Mesenchymal stem cell (in vitro differentiated cells and primary cell): ENCODE measurements around the gene CCDC85C.

Experiments
- DNase-seq: peaks from one replicate; pipeline ENCODE4 v3.0.0-alpha.2; 2013
- H2AFZ ChIP-seq: one replicate; pipeline ENCODE4 v1.6.1; 2013; ENCODE audit warnings: low read depth, mild to moderate bottlenecking, control low read depth, inconsistent platforms, low read length, moderate library complexity
- H2AK5ac ChIP-seq: 2 replicates; pipeline ENCODE4 v1.6.1; 2013; ENCODE audit warnings: low read length, moderate library complexity, mild to moderate bottlenecking, inconsistent platforms; ENCODE audit not compliant: severe bottlenecking
- H2BK120ac ChIP-seq: one replicate; pipeline ENCODE4 v1.6.1; 2013; ENCODE audit warnings: low read depth, mild to moderate bottlenecking, inconsistent platforms, low read length, moderate library complexity
- H2BK12ac ChIP-seq, 2 experiments: one replicate each; pipeline ENCODE4 v1.6.1; 2013; ENCODE audit warnings: inconsistent platforms in 2 of 2, low read length in 2 of 2, mild to moderate bottlenecking in 2 of 2, moderate library complexity in 2 of 2, control low read depth in 1 of 2
- H2BK15ac ChIP-seq: one replicate; pipeline ENCODE4 v1.6.1; 2013; ENCODE audit warnings: mild to moderate bottlenecking, low read depth, inconsistent platforms; ENCODE audit not compliant: poor library complexity, severe bottlenecking
- H2BK5ac ChIP-seq: 2 replicates; pipeline ENCODE4 v1.6.1; 2013; ENCODE audit warnings: low read depth, mild to moderate bottlenecking, low read length, control low read depth, inconsistent platforms; ENCODE audit not compliant: poor library complexity, severe bottlenecking
- H3K14ac ChIP-seq, 2 experiments: one replicate each; pipeline ENCODE4 v1.6.1; 2013; ENCODE audit warnings: inconsistent platforms in 2 of 2, low read length in 2 of 2, control low read depth in 1 of 2, mild to moderate bottlenecking in 1 of 2, moderate library complexity in 1 of 2
- H3K18ac ChIP-seq, 2 experiments: one replicate each; pipeline ENCODE4 v1.6.1; 2013; ENCODE audit warnings: inconsistent platforms in 2 of 2, low read length in 2 of 2, control low read depth in 1 of 2, low read depth in 1 of 2, mild to moderate bottlenecking in 1 of 2
- H3K23ac ChIP-seq, 2 experiments: one replicate each; pipeline ENCODE4 v1.6.1; 2013; ENCODE audit warnings: inconsistent platforms in 2 of 2, low read length in 2 of 2, mild to moderate bottlenecking in 2 of 2, moderate library complexity in 2 of 2, control low read depth in 1 of 2
- H3K27ac ChIP-seq: 2 replicates; pipeline ENCODE4 v1.5.1; 2013; ENCODE audit warnings: mild to moderate bottlenecking, moderate library complexity, low read length, control low read depth, inconsistent platforms; ENCODE audit not compliant: poor library complexity, severe bottlenecking
- H3K27me3 ChIP-seq, 2 experiments: 2 replicates each; pipeline versions ENCODE4 v1.6.1 to v1.7.0; 2013; ENCODE audit warnings: low read length in 2 of 2, mild to moderate bottlenecking in 2 of 2, moderate library complexity in 2 of 2, control low read depth in 1 of 2, inconsistent platforms in 1 of 2; ENCODE audit not compliant: control insufficient read depth in 1 of 2, insufficient read depth in 1 of 2
- H3K36me3 ChIP-seq, 2 experiments: 2 replicates each; pipeline versions ENCODE4 v1.6.1 to v1.7.0; 2013; ENCODE audit warnings: low read length in 2 of 2, control low read depth in 1 of 2, inconsistent platforms in 1 of 2, low read depth in 1 of 2, mild to moderate bottlenecking in 1 of 2; ENCODE audit not compliant: insufficient read depth in 2 of 2, control insufficient read depth in 1 of 2
- H3K4ac ChIP-seq, 2 experiments: one replicate each; pipeline ENCODE4 v1.6.1; 2013; ENCODE audit warnings: inconsistent platforms in 2 of 2, low read length in 2 of 2, mild to moderate bottlenecking in 2 of 2, moderate library complexity in 2 of 2, control low read depth in 1 of 2, low read depth in 1 of 2
- H3K4me1 ChIP-seq: 2 replicates; pipeline ENCODE4 v1.6.1; 2013; ENCODE audit warnings: low read depth, low read length, control low read depth; ENCODE audit not compliant: control insufficient read depth, insufficient read depth
- H3K4me2 ChIP-seq: 2 replicates; pipeline ENCODE4 v1.6.1; 2013; ENCODE audit warnings: low read length, mild to moderate bottlenecking, inconsistent platforms; ENCODE audit not compliant: poor library complexity, severe bottlenecking
- H3K4me3 ChIP-seq, 2 experiments: 2 replicates each; pipeline versions ENCODE4 v1.5.1 to v1.7.0; 2013; ENCODE audit warnings: low read length in 2 of 2, mild to moderate bottlenecking in 2 of 2, control low read depth in 1 of 2, low read depth in 1 of 2; ENCODE audit not compliant: insufficient read depth in 1 of 2
- H3K79me1 ChIP-seq: replicated peaks from 2 replicates; pipeline ENCODE4 v1.6.1; 2013; ENCODE audit warnings: mild to moderate bottlenecking, control low read depth, low read length, inconsistent platforms; ENCODE audit not compliant: poor library complexity, severe bottlenecking
- H3K9ac ChIP-seq: 2 replicates; pipeline ENCODE4 v1.7.0; 2013; ENCODE audit warnings: mild to moderate bottlenecking, low read length, moderate library complexity
- H3K9me3 ChIP-seq: 2 replicates; pipeline ENCODE4 v1.7.0; 2013; ENCODE audit warnings: mild to moderate bottlenecking, low read length; ENCODE audit not compliant: control insufficient read depth
- H4K8ac ChIP-seq: one replicate; pipeline ENCODE4 v1.6.1; 2013; ENCODE audit warnings: inconsistent platforms, mild to moderate bottlenecking, low read length, moderate library complexity
- H4K91ac ChIP-seq: one replicate; pipeline ENCODE4 v1.6.1; 2013; ENCODE audit warnings: mild to moderate bottlenecking, low read length, inconsistent platforms
- WGBS: methylation state at CpG from one replicate; pipeline ENCODE4 v1.1.7; 2013; ENCODE audit warnings: mixed read lengths; 5-methylcytosine and 5-hydroxymethylcytosine counted together

CCDC85C gene

GRCh38 chr14:99608591-99608990 is 4.6 kb upstream of the CCDC85C start:
- no peak overlapping the region for H2AFZ ChIP-seq
- no peak overlapping the region for H2BK5ac ChIP-seq
- H3K27ac ChIP-seq, result no peak overlapping the region
- no peak overlapping the region for H3K9ac ChIP-seq
- no peak overlapping the region for H2BK12ac ChIP-seq
- no peak for DNase-seq
- no peak overlapping the region for H2AK5ac ChIP-seq
- H3K9me3 ChIP-seq, result no peaks in the 10 kb centered on the region
- no peak overlapping the region for H3K4ac ChIP-seq
- H2BK120ac ChIP-seq, result no peak overlapping the region
- peak overlapping the region in 1 of 2 experiments; percentile 35 for H3K18ac ChIP-seq
- 100% methylated on average over 2 of the region's 2 CpGs for WGBS
- H3K36me3 ChIP-seq, result no peaks in the 10 kb centered on the region
- no peak overlapping the region for H4K8ac ChIP-seq
- H3K4me2 ChIP-seq, result no peak overlapping the region
- H3K4me1 ChIP-seq, result peaks cover 19% of the 10 kb centered on the region
- no peak overlapping the region for H2BK15ac ChIP-seq
- H3K14ac ChIP-seq, result no peak overlapping the region
- H3K4me3 ChIP-seq, result no peak overlapping the region
- no peak overlapping the region for H3K23ac ChIP-seq
- H4K91ac ChIP-seq, result no peak overlapping the region
- no peaks in the 10 kb centered on the region for H3K79me1 ChIP-seq
- peaks cover 11 to 40% of the 10 kb centered on the region in 2 experiments for H3K27me3 ChIP-seq

- H4K8ac ChIP-seq, result no peak overlapping the region
- 63% methylated on average over 6 of the region's 7 CpGs for WGBS
- peaks cover 22 to 57% of the 10 kb centered on the region in 2 experiments for H3K27me3 ChIP-seq
- H3K14ac ChIP-seq, result no peak overlapping the region
- no peak overlapping the region for H3K9ac ChIP-seq
- no peak overlapping the region for H2BK120ac ChIP-seq
- no peak overlapping the region for H3K27ac ChIP-seq
- H2BK5ac ChIP-seq, result no peak overlapping the region
- no peak overlapping the region for H3K18ac ChIP-seq
- peaks cover 32% of the 10 kb centered on the region for H3K4me1 ChIP-seq
- H3K4ac ChIP-seq, result no peak overlapping the region
- H3K4me3 ChIP-seq, result no peak overlapping the region
- H3K23ac ChIP-seq, result no peak overlapping the region
- no peaks in the 10 kb centered on the region for H3K9me3 ChIP-seq
- DNase-seq, result no peak
- no peak overlapping the region for H4K91ac ChIP-seq
- no peak overlapping the region for H2AFZ ChIP-seq
- no peak overlapping the region for H2AK5ac ChIP-seq
- H3K4me2 ChIP-seq, result no peak overlapping the region
- peaks cover 0 to 7% of the 10 kb centered on the region in 2 experiments for H3K36me3 ChIP-seq
- no peak overlapping the region for H2BK12ac ChIP-seq
- no peak overlapping the region for H2BK15ac ChIP-seq
- H3K79me1 ChIP-seq, result no peaks in the 10 kb centered on the region
These were observed 2.4 kb upstream of the CCDC85C start for GRCh38 chr14:99606359-99606758.

GRCh38 chr14:99605299-99605961 is 1.4 kb upstream of the CCDC85C start:
- Histone ChIP-seq H3K79me1 (no peaks in the 10 kb centered on the region), H4K91ac (peak overlapping the region; percentile 28), H2AK5ac (no peak overlapping the region), H3K4me1 (peaks cover 35% of the 10 kb centered on the region), H4K8ac (peak overlapping the region; percentile 76), H2BK15ac (peak overlapping the region; percentile 34), H3K9me3 (no peaks in the 10 kb centered on the region), H3K18ac (peak overlapping the region in 1 of 2 experiments; percentile 54), H3K14ac (no peak overlapping the region), H2BK120ac (no peak overlapping the region), H3K36me3 (peaks cover 0 to 7% of the 10 kb centered on the region in 2 experiments), H3K4ac (peak overlapping the region; percentile 46 to 55), H3K9ac (peak overlapping the region; percentile 73), H3K23ac (peak overlapping the region in 1 of 2 experiments; percentile 48), H2AFZ (peak overlapping the region; percentile 57), H3K4me3 (peak overlapping the region; percentile 69 to 81), H2BK5ac (no peak overlapping the region), H3K27me3 (peaks cover 22 to 62% of the 10 kb centered on the region in 2 experiments), H2BK12ac (peak overlapping the region in 1 of 2 experiments; percentile 54), H3K27ac (no peak overlapping the region), H3K4me2 (peak overlapping the region; percentile 98)
- WGBS, result 2% methylated on average over 38 of the region's 38 CpGs
- peak; percentile 57 for DNase-seq

GRCh38 chr14:99604766-99605298 is 825 bp upstream of the CCDC85C start:
- H3K4ac ChIP-seq, result peak overlapping the region; percentile 46 to 55
- peak overlapping the region; percentile 45 for H4K8ac ChIP-seq
- peaks cover 0 to 7% of the 10 kb centered on the region in 2 experiments for H3K36me3 ChIP-seq
- H3K9me3 ChIP-seq, result no peaks in the 10 kb centered on the region
- H3K18ac ChIP-seq, result peak overlapping the region; percentile 9 to 65
- H3K4me3 ChIP-seq, result peak overlapping the region; percentile 69 to 81
- H3K27ac ChIP-seq, result peak overlapping the region; percentile 49
- peak overlapping the region; percentile 73 for H3K9ac ChIP-seq
- no peak overlapping the region for H3K23ac ChIP-seq
- peak; percentile 61 for DNase-seq
- H3K4me2 ChIP-seq, result peak overlapping the region; percentile 98
- H2BK15ac ChIP-seq, result peak overlapping the region; percentile 34
- H3K4me1 ChIP-seq, result peaks cover 35% of the 10 kb centered on the region
- H2BK5ac ChIP-seq, result no peak overlapping the region
- under 1% methylated on average over 38 of the region's 50 CpGs for WGBS
- H3K79me1 ChIP-seq, result peaks cover 5% of the 10 kb centered on the region
- peak overlapping the region; percentile 57 for H2AFZ ChIP-seq
- peak overlapping the region; percentile 42 for H2BK120ac ChIP-seq
- H3K14ac ChIP-seq, result peak overlapping the region in 1 of 2 experiments; percentile 55
- peaks cover 22 to 65% of the 10 kb centered on the region in 2 experiments for H3K27me3 ChIP-seq
- no peak overlapping the region for H2AK5ac ChIP-seq
- H2BK12ac ChIP-seq, result peak overlapping the region in 1 of 2 experiments; percentile 50
- H4K91ac ChIP-seq, result peak overlapping the region; percentile 28
